Measurements from ENCODE around the gene RASGEF1B.
"Not testable (repeated sequence)": the region's sequence is repeated elsewhere in the genome, so short reads cannot be mapped to it uniquely, and the experiment has no call there.

The RASGEF1B gene

DNA sequence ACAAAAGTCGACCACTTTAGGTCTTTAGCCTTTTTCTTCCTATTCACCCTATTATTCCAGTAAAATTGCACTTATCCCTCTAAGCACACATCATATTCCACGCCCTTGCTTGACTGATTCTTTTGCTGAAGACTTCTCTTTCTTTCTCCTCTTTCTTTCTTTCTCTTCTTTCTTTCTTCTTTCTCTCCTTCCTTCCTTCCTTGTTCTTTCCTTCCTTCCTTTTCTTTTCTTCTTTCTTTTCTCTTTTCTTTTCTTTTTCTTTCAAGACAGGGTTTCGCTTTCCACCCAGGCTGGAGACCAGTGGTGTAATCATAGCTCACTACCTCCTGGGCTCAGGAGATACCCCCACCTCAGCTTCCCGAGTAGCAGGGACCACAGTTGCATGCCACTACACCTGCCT is 61.9 kb downstream of the RASGEF1B start:
- no peak for DNase-seq (ENCODE audit: insufficient read length, low spot score)
- TF ChIP-seq PAX5 (IDR thresholded peaks at IDR 0.05; ENCODE audit: insufficient read depth, low read length, severe bottlenecking) (no peak), SPI1 (IDR thresholded peaks at IDR 0.05; ENCODE audit: low read depth, low read length) (no peak), TAF1 (IDR thresholded peaks at IDR 0.05; ENCODE audit: low read depth, low read length) (no peak), POU2F2 (IDR thresholded peaks at IDR 0.05; ENCODE audit: low read depth, low read length) (no peak), POLR2AphosphoS5 (IDR thresholded peaks at IDR 0.05; ENCODE audit: low read depth, low read length) (no peak), POLR2A (IDR thresholded peaks at IDR 0.05; ENCODE audit: low read depth, low read length) (no peak)
- no peak for FAIRE-seq

DNA sequence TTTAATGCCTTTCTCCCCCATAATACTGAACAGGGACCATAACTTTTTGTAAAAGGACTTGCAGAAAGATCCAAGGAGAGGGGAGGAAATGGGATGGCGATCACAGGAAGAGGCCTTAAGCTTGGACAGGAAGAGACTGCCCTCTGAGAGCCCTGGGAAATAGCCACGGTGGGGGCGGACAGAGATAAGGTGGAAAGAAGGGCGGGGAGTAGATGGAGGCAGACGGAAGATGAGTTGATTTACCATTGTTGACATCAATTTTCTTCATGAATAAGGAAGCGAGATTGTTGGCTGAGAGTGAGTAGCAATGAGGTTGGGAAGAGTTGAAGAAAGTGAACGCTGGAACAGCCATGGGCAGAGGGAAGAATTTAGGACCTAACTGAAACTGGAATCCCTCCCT is 63.4 kb downstream of the RASGEF1B start:
- no peak for DNase-seq (ENCODE audit: insufficient read length, low spot score)
- TF ChIP-seq POLR2A (IDR thresholded peaks at IDR 0.05; ENCODE audit: low read depth, low read length) = no peak
- no peak for TF ChIP-seq POLR2AphosphoS5 (IDR thresholded peaks at IDR 0.05; ENCODE audit: low read depth, low read length)
- TF ChIP-seq SPI1 (IDR thresholded peaks at IDR 0.05; ENCODE audit: low read depth, low read length) = no peak
- no peak for TF ChIP-seq TAF1 (IDR thresholded peaks at IDR 0.05; ENCODE audit: low read depth, low read length)
- no peak for TF ChIP-seq PAX5 (IDR thresholded peaks at IDR 0.05; ENCODE audit: insufficient read depth, low read length, severe bottlenecking)
- no peak for TF ChIP-seq POU2F2 (IDR thresholded peaks at IDR 0.05; ENCODE audit: low read depth, low read length)
- no peak for FAIRE-seq

DNA sequence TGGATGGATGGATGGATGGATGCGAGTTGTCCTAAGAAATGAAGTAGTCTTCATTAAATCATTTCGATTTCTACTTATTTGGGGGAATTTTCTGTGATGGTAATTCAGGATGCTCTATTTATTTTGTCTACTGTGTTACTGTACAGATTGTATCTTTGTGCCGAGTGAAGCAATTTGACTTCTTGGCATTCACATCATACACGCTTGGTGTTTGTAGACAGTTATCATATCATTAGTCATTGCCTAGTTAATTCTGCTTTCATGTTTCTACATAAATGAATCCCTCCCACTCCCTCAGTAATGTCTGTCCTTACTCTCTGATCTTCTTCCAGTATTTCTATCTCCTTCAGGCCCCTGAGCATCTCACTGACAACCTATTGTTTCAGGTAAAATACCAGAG is 64.0 kb downstream of the RASGEF1B start:
- no peak for FAIRE-seq

DNA sequence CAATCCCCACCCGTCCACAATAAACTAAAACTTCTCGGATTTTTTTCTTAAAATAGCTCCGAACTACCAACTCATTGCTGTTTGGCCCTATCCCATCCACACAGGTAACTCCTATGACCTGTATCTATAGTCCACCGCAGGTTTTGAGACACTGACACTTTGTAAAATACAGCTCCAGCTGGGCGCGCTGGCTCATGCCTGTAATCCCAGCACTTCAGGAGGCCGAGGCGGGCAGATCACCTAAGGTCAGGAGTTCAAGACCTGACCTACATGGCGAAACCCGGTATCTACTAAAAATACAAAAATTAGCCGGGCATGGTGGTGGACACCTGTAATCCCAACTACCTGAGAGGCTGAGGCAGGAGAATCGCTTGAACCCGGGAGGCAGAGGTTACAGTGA is 65.2 kb downstream of the RASGEF1B start:
- not testable (repeated sequence) for FAIRE-seq; DNase-seq (ENCODE audit: insufficient read length, low spot score)

More for the DNA sequence above, 64.0 kb downstream of the RASGEF1B start:
- DNase-seq (ENCODE audit: insufficient read length, low spot score) = no peak
- no peak for TF ChIP-seq POLR2A (IDR thresholded peaks at IDR 0.05; ENCODE audit: low read depth, low read length)
- no peak for TF ChIP-seq TAF1 (IDR thresholded peaks at IDR 0.05; ENCODE audit: low read depth, low read length)
- no peak for TF ChIP-seq POU2F2 (IDR thresholded peaks at IDR 0.05; ENCODE audit: low read depth, low read length)
- no peak for TF ChIP-seq POLR2AphosphoS5 (IDR thresholded peaks at IDR 0.05; ENCODE audit: low read depth, low read length)
- no peak for TF ChIP-seq SPI1 (IDR thresholded peaks at IDR 0.05; ENCODE audit: low read depth, low read length)
- TF ChIP-seq PAX5 (IDR thresholded peaks at IDR 0.05; ENCODE audit: insufficient read depth, low read length, severe bottlenecking) = no peak

DNA sequence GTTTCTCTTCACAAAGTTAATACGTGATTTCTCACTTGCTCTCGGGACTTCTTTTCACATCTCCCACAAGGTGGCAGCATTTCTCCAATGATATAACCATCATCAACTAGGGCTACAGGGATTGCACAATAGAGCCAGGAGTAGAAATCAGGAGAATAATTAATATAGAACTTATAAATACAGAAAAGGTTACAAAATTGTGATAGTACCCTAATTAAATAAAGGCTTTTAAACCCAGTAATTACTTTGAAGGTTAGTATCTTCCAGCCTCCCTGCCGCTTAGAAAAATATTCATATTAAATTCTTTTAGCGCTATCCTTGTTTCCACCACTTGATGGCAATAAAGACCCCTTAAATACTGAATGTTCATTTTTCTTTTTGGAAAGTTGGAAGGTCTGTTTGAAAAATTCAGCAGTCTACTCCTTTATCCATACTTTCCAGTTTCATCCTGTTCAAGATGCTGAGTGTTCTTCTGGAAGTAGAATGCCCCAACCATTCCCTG is 65.8 kb downstream of the RASGEF1B start:
- no peak for FAIRE-seq
- DNase-seq (ENCODE audit: insufficient read length, low spot score) = peak; percentile 22
- no peak for TF ChIP-seq POLR2A (IDR thresholded peaks at IDR 0.05; ENCODE audit: low read depth, low read length)
- TF ChIP-seq PAX5 (IDR thresholded peaks at IDR 0.05; ENCODE audit: insufficient read depth, low read length, severe bottlenecking) = no peak
- TF ChIP-seq SPI1 (IDR thresholded peaks at IDR 0.05; ENCODE audit: low read depth, low read length) = no peak
- no peak for TF ChIP-seq POLR2AphosphoS5 (IDR thresholded peaks at IDR 0.05; ENCODE audit: low read depth, low read length)
- TF ChIP-seq TAF1 (IDR thresholded peaks at IDR 0.05; ENCODE audit: low read depth, low read length) = no peak
- no peak for TF ChIP-seq POU2F2 (IDR thresholded peaks at IDR 0.05; ENCODE audit: low read depth, low read length)

DNA sequence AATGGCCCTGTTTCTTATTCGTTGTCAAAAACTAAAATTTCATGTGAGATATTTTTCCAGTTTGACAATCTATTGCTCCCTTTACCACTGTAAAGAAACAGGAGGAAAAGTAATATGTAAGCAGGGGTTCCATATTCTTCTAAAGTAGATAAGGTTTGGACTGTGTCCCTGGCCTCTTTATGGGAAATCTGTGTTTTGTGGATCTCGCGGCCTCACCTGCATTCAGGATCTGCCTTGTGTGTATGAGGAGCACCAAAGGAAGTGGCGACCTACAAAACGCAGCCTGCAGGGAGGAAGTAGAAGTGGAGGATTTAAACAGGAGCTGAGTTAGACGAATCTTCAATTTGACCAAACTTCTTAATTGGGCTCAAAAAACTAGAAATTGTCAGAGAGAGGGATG is 67.0 kb downstream of the RASGEF1B start:
- no peak for FAIRE-seq

DNA sequence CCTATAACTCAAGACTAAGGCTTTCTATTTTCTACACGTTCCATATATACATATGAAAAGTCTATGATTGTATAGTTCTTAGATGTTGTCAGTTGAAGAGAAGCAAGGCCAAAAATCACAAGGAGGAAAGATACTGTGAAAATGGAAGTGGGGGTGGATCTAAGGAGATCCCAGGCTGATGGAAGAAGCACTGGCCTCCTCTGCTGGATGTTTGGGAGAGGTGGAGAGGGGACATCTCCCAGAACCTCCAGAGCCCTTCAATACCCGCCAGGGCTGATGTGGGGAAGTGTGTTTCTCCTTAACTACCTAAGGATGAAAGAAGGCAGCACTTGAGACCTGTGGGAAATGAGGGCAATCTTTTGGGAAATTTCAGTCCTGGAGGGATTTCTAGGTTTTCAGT is 67.4 kb downstream of the RASGEF1B start:
- TF ChIP-seq SPI1 (IDR thresholded peaks at IDR 0.05; ENCODE audit: low read depth, low read length) = no peak
- no peak for TF ChIP-seq POLR2AphosphoS5 (IDR thresholded peaks at IDR 0.05; ENCODE audit: low read depth, low read length)
- no peak for TF ChIP-seq POU2F2 (IDR thresholded peaks at IDR 0.05; ENCODE audit: low read depth, low read length)
- TF ChIP-seq PAX5 (IDR thresholded peaks at IDR 0.05; ENCODE audit: insufficient read depth, low read length, severe bottlenecking) = no peak
- DNase-seq (ENCODE audit: insufficient read length, low spot score) (no peak), FAIRE-seq (no peak)

More for the DNA sequence above, 67.0 kb downstream of the RASGEF1B start:
- TF ChIP-seq POLR2AphosphoS5 (IDR thresholded peaks at IDR 0.05; ENCODE audit: low read depth, low read length) = no peak
- no peak for TF ChIP-seq POU2F2 (IDR thresholded peaks at IDR 0.05; ENCODE audit: low read depth, low read length)
- no peak for TF ChIP-seq PAX5 (IDR thresholded peaks at IDR 0.05; ENCODE audit: insufficient read depth, low read length, severe bottlenecking)
- no peak for TF ChIP-seq SPI1 (IDR thresholded peaks at IDR 0.05; ENCODE audit: low read depth, low read length)
- no peak for TF ChIP-seq POLR2A (IDR thresholded peaks at IDR 0.05; ENCODE audit: low read depth, low read length)
- no peak for TF ChIP-seq TAF1 (IDR thresholded peaks at IDR 0.05; ENCODE audit: low read depth, low read length)
- no peak for DNase-seq (ENCODE audit: insufficient read length, low spot score)

DNA sequence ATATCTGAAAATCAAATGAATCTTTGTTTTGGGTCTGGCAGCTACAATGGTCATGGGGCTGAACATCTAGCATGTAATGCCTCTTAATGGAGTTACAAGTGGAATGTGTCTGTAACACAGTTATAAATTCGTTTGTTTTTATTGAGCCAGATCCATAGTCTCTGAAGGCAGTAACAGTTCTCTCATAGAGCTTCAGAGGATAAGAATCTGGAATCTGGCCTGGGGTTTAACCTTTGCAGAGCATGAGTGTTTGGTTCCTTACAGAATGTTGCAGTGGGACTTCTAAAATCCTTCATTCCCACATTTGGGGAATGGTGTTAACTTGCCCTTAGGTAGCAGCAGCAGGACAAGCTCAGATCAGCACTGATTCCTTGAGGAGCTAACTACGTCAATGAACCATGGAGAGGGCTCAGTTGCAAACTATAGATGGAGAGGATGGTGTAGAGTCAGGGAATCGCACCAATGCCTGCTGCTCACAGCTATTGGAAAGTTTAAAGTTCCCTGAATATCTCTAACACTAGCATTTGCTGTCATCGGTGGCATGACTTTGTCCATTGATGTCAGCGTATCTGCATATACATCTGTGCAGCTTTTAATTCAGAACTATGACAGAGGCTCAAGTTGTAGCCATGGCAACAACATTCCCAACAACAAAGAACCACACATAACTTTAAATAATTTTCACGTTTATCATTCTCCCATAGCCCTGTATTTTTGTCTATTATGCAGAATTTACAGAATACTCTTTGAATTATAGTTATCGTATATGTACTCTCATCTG is 72.2 kb downstream of the RASGEF1B start:
- FAIRE-seq (no peak), DNase-seq (ENCODE audit: insufficient read length, low spot score) (no peak)
- TF ChIP-seq POU2F2 (IDR thresholded peaks at IDR 0.05; ENCODE audit: low read depth, low read length) = no peak
- TF ChIP-seq TAF1 (IDR thresholded peaks at IDR 0.05; ENCODE audit: low read depth, low read length) = no peak
- TF ChIP-seq POLR2A (IDR thresholded peaks at IDR 0.05; ENCODE audit: low read depth, low read length) = no peak
- no peak for TF ChIP-seq PAX5 (IDR thresholded peaks at IDR 0.05; ENCODE audit: insufficient read depth, low read length, severe bottlenecking)
- no peak for TF ChIP-seq POLR2AphosphoS5 (IDR thresholded peaks at IDR 0.05; ENCODE audit: low read depth, low read length)
- TF ChIP-seq SPI1 (IDR thresholded peaks at IDR 0.05; ENCODE audit: low read depth, low read length) = no peak

DNA sequence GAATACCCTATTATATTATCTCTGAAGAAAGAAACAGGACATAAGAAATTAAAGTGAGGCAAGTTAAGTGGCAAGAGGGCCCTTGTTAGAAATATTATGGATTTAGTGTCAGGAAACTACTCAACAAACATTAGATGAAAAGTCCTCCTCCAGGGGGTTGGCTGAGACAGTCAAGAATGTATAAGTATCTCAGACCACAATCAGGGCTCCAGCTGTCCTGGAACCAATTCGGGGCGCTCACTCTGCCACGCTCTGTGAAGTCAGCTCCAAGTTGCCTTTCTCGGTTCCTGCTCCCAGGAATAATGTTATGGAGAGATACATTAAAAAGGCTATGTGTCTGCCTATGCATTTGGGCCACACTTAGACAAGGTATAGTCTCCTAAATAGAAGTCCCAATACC is 73.3 kb downstream of the RASGEF1B start:
- TF ChIP-seq PAX5 (IDR thresholded peaks at IDR 0.05; ENCODE audit: insufficient read depth, low read length, severe bottlenecking) (no peak), SPI1 (IDR thresholded peaks at IDR 0.05; ENCODE audit: low read depth, low read length) (no peak), TAF1 (IDR thresholded peaks at IDR 0.05; ENCODE audit: low read depth, low read length) (no peak), POLR2A (IDR thresholded peaks at IDR 0.05; ENCODE audit: low read depth, low read length) (no peak), POLR2AphosphoS5 (IDR thresholded peaks at IDR 0.05; ENCODE audit: low read depth, low read length) (no peak), POU2F2 (IDR thresholded peaks at IDR 0.05; ENCODE audit: low read depth, low read length) (no peak)
- DNase-seq (ENCODE audit: insufficient read length, low spot score) (no peak), FAIRE-seq (no peak)

DNA sequence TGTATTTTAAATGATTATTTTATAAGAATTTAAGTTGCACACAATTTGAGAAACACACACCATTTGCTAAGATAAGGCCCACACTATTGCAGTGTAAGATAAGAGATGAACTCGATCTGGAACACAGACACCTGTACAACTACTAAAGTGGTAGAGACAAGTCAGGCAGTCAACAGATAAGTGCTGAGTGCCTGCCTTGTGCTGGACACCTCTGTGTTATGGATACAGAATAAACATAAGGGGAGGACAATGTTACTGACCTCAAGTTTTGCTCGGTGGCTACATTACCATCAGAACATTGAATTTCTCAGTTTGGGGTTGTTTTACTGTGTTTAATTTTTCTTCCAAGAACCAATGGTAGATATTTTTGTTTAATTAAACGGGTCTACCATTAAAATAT is 74.1 kb downstream of the RASGEF1B start:
- FAIRE-seq (no peak), DNase-seq (ENCODE audit: insufficient read length, low spot score) (no peak)
- no peak for TF ChIP-seq PAX5 (IDR thresholded peaks at IDR 0.05; ENCODE audit: insufficient read depth, low read length, severe bottlenecking)
